GM12874 (cell line): ENCODE results near the gene DLGAP4.

Source experiments
- CTCF ChIP-seq: IDR thresholded peaks from 2 replicates; pipeline ENCODE4 v1.5.1; 2011; ENCODE audit warnings: low read depth, mild to moderate bottlenecking, control low read depth, low read length, moderate library complexity; ENCODE audit not compliant: insufficient read depth

The DLGAP4 gene

DNA sequence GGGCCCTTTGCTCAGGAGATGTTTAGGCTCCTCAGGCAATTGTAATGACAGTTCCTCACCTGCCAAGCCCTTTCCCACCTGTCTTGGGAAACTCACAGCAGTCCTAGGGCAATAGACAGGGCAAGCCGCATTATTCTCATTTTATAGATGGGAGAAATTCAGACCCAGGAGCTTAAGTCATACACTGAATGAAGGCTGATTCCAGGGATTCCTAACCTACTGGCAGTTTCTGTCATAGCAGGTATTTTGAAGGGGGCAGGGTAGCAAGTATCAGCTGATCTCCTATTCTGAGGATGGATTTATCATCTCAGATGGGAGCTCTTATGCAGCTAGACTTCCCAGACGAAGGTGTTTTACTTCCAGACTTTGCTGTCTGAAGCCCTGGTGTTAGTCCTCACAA lies 173.8 kb downstream of the DLGAP4 start:
- no peak for TF ChIP-seq CTCF

- no peak for TF ChIP-seq CTCF
Observed at GRCh38 chr20:36480456-36481048, 174.4 kb downstream of the DLGAP4 start.

DNA sequence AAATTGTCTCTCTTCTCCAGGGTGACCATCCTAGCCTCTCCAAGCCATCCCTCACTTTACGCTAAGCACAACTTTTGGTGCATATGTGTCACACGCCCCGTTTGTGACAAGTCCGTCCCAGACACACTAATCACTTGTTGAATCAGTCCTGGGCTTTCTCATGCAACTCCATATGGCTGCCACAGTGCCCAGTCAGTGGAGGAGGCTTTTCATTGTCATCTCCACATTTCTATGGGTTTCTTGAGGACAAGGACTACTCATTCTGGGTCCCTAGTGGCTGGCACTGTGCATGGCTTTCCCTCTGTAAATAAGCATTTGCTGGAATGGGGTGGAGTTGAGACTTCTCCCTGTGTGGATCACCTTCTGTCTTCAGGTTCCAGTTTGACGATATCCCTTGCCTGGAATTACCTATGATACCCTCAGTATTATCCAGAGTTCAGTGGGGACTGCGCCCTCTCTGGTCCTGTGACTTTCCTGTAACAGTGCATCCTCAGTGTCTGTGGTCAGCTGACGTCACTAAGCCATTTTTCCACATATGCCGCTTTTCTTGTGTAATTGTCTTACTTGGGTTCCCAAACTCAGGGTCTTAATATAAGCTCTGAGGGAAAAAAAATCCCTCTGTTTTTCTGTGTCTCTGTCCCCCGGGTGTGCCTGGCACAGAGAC lies 175.4 kb downstream of the DLGAP4 start:
- no peak for TF ChIP-seq CTCF

- TF ChIP-seq CTCF: no peak
Observed at GRCh38 chr20:36482044-36482473, 175.9 kb downstream of the DLGAP4 start.

GRCh38 chr20:36483209-36483918 lies 177.2 kb downstream of the DLGAP4 start:
- TF ChIP-seq CTCF: no peak

DNA sequence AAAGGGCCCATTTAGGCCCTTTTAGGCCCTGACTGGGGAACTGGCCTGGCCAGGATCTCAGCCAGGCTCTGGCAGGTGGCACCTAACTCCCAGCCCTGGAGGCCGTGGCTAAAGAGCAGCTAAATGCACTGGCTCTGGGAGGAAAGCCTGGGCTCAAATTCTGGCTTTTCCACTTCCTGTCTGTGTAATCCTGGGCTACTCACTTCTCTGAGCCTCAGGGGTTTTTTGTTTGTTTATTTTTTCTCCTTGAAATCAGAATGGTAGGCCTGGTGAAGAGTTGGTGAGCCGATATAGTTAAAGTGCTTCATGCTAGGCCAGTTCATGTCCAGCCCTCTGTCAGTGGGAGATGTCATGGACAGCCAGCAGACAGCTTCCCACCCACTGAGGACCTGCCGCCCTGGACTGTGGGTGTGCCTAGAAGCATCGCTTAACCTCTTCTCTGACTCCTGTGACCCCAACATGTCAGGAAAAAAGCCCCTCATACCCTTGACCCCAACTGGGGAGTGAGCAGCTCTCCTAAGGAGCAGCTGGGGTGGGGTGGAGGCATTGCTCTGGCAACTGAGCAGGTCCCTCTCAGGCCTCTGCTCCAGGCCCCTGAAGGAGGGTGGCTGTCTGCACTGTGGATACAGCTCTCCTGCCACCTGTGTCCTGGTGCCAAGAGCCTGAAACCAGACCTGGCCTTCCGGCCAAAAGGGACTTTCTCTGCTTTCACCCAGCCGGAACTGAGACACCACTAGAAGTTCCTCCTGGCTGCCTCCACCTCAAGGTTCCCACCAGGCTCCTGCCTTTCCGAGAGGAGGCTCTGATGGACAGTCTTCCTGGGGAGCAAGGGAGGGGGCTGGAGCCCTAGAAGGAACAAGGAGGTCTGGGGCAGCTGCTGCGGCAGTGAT lies 178.0 kb downstream of the DLGAP4 start:
- no peak for TF ChIP-seq CTCF

DNA sequence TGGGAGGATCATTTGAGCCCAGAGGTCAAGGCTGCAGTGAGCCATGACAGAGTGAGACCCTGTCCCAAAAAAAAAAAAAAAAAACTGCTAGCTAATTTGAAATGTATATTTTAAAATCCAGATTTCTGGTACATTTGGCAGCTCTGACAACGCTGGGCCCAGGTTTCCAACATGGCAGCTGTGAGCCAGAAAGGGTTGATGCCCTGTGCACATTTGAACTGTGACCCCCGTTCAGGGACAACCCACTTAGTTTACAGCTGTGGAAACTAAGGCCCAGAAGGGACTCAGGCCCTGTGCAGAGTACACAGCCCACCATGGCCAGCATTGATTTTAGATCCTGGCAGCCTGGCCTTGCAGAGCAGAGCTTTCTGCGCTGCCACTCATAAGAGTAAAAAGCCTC lies 179.1 kb downstream of the DLGAP4 start:
- no peak for TF ChIP-seq CTCF
